Measurements from ENCODE around the gene NDEL1.

NDEL1 gene

DNA sequence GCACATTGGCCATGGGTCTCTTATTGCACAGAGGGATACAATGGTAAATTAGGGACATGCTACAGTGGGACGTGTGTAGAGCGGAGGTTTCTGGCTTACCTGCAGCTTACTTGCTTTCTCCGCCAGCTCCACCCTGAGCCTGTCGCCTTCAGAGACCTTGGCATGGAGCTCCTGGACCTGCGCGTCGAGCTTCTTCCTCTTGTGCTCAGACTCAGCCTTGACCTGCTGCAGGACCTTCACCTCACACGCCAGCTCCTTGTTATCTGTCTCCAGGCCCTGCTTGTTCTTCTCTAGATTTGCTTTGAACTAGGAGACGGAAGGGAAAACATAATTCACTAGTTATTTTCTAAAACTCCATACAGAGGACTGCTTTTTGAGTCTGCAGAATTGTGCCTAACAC lies 63.5 kb downstream of the NDEL1 start:
- TF ChIP-seq CREB1 (IDR thresholded peaks at IDR 0.05; ENCODE audit: low read depth) (no peak), ZBTB7A (IDR thresholded peaks at IDR 0.05; ENCODE audit: low read depth) (no peak)
- TF ChIP-seq, protein P1, sequence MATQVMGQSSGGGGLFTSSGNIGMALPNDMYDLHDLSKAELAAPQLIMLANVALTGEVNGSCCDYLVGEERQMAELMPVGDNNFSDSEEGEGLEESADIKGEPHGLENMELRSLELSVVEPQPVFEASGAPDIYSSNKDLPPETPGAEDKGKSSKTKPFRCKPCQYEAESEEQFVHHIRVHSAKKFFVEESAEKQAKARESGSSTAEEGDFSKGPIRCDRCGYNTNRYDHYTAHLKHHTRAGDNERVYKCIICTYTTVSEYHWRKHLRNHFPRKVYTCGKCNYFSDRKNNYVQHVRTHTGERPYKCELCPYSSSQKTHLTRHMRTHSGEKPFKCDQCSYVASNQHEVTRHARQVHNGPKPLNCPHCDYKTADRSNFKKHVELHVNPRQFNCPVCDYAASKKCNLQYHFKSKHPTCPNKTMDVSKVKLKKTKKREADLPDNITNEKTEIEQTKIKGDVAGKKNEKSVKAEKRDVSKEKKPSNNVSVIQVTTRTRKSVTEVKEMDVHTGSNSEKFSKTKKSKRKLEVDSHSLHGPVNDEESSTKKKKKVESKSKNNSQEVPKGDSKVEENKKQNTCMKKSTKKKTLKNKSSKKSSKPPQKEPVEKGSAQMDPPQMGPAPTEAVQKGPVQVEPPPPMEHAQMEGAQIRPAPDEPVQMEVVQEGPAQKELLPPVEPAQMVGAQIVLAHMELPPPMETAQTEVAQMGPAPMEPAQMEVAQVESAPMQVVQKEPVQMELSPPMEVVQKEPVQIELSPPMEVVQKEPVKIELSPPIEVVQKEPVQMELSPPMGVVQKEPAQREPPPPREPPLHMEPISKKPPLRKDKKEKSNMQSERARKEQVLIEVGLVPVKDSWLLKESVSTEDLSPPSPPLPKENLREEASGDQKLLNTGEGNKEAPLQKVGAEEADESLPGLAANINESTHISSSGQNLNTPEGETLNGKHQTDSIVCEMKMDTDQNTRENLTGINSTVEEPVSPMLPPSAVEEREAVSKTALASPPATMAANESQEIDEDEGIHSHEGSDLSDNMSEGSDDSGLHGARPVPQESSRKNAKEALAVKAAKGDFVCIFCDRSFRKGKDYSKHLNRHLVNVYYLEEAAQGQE (IDR thresholded peaks at IDR 0.05; ENCODE audit: low read depth): no peak
- TF ChIP-seq, protein P2, sequence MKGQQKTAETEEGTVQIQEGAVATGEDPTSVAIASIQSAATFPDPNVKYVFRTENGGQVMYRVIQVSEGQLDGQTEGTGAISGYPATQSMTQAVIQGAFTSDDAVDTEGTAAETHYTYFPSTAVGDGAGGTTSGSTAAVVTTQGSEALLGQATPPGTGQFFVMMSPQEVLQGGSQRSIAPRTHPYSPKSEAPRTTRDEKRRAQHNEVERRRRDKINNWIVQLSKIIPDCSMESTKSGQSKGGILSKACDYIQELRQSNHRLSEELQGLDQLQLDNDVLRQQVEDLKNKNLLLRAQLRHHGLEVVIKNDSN (IDR thresholded peaks at IDR 0.05): no peak

DNA sequence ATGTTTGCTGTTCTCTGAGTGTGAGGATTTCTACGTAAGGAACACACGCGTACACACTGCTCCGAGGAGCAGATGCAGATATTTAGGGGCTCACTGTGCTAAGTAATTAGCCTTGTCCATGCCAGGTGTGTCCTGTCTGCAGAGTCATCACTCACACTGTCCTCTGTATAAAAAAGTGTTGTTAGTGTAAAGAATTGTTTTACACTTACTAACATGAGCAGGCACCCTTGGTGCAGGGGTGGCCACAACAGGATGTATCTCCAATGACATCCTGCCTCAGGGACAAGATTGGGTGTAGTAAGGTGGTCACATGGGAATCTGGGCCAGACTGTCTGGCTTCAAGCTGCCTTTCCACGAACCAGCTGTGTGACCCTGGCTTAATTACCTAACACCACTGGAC lies 63.9 kb downstream of the NDEL1 start:
- TF ChIP-seq FOXM1 (IDR thresholded peaks at IDR 0.05; ENCODE audit: borderline replicate concordance, low read depth) (no peak), NFIC (IDR thresholded peaks at IDR 0.05) (no peak)

DNA sequence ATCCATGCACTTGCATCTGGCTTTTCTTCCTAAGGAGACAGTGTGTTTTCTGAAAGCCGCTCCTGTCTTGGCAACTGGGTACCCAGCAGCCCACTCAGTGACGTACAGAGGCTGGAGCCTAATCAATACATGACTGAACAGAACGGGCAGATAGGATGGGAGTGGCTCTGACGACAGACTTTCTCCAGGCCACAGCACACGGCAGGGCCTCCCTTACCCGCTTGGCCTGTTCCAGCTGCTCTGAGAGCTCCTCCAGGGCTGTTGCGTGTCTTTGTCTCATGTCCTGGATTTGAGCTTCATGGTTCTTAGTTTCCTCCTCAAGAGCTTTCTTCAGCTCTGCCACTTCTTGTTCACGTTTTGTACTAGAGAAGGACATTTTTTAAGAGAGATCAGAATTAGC lies 64.9 kb downstream of the NDEL1 start:
- TF ChIP-seq EP300 (IDR thresholded peaks at IDR 0.05; ENCODE audit: borderline replicate concordance) (no peak), EGR1 (IDR thresholded peaks at IDR 0.05) (no peak), CREB1 (IDR thresholded peaks at IDR 0.05; ENCODE audit: low read depth) (no peak), NFIC (IDR thresholded peaks at IDR 0.05) (no peak), TCF12 (IDR thresholded peaks at IDR 0.05; ENCODE audit: low read depth) (no peak)

DNA sequence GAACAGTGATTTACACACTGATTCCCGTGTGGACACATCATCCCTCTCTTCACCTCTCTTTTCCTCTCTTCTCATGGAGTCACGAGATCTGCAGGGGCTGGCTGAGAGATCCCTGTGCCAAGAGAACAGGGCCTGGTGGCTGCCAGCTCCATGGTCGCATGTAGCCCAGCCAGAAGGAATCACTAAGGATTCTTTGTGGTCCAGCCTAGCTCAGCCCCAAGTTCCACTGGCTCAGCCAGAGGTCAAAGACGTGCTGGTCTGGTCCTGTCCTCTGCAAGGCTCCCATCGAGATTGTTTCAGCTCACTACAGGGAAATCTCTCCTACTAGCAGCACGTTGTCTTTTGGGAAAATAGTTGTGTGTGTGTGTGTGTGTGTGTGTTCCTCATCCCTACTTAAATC lies 66.4 kb downstream of the NDEL1 start:
- TF ChIP-seq TEAD4 (IDR thresholded peaks at IDR 0.05) (no peak), TAF1 (IDR thresholded peaks at IDR 0.05; ENCODE audit: low read depth) (no peak), FOXM1 (IDR thresholded peaks at IDR 0.05; ENCODE audit: borderline replicate concordance, low read depth) (no peak), EGR1 (IDR thresholded peaks at IDR 0.05) (no peak), RAD21 (IDR thresholded peaks at IDR 0.05; ENCODE audit: low read depth) (no peak), NFIC (IDR thresholded peaks at IDR 0.05) (no peak), YY1 (IDR thresholded peaks at IDR 0.05; ENCODE audit: low read depth) (no peak), CEBPB (IDR thresholded peaks at IDR 0.05) (no peak), CREB1 (IDR thresholded peaks at IDR 0.05; ENCODE audit: low read depth) (no peak), EP300 (IDR thresholded peaks at IDR 0.05; ENCODE audit: borderline replicate concordance) (no peak), TCF12 (IDR thresholded peaks at IDR 0.05; ENCODE audit: low read depth) (no peak), ZBTB7A (IDR thresholded peaks at IDR 0.05; ENCODE audit: low read depth) (no peak)
- TF ChIP-seq, protein P2 (IDR thresholded peaks at IDR 0.05): no peak
- TF ChIP-seq, protein P1 (IDR thresholded peaks at IDR 0.05; ENCODE audit: low read depth): no peak
- TF ChIP-seq, protein P3, sequence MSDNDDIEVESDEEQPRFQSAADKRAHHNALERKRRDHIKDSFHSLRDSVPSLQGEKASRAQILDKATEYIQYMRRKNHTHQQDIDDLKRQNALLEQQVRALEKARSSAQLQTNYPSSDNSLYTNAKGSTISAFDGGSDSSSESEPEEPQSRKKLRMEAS (IDR thresholded peaks at IDR 0.05): no peak

DNA sequence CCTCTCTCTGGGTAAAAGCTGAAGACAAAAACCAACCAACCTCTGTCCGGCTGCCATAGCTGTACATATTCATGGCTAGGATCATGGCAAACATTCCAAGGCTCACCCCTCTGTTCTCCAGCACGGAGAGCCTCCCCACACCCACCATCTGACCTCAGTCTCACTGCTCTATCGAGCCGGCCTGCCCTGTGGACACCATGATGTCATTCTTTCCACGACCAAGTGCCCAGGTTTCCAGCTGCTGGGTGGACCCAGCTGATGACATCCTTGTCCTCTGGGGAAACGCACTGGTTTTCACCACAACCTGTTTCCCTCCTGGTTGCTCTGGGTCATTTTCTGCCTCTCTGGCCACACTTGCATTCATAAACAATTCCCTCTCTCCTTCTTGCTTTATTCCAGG lies 67.7 kb downstream of the NDEL1 start:
- no peak for TF ChIP-seq TAF1 (IDR thresholded peaks at IDR 0.05; ENCODE audit: low read depth)
- TF ChIP-seq, protein P1 (IDR thresholded peaks at IDR 0.05; ENCODE audit: low read depth): no peak
- no peak for TF ChIP-seq EGR1 (IDR thresholded peaks at IDR 0.05)
- TF ChIP-seq, protein P3 (IDR thresholded peaks at IDR 0.05): no peak
- TF ChIP-seq TCF12 (IDR thresholded peaks at IDR 0.05; ENCODE audit: low read depth): no peak
- TF ChIP-seq YY1 (IDR thresholded peaks at IDR 0.05; ENCODE audit: low read depth): no peak
- TF ChIP-seq CREB1 (IDR thresholded peaks at IDR 0.05; ENCODE audit: low read depth): no peak
- TF ChIP-seq TEAD4 (IDR thresholded peaks at IDR 0.05): no peak
- no peak for TF ChIP-seq RAD21 (IDR thresholded peaks at IDR 0.05; ENCODE audit: low read depth)
- TF ChIP-seq EP300 (IDR thresholded peaks at IDR 0.05; ENCODE audit: borderline replicate concordance): no peak
- TF ChIP-seq NFIC (IDR thresholded peaks at IDR 0.05): no peak
- TF ChIP-seq CEBPB (IDR thresholded peaks at IDR 0.05): no peak
- TF ChIP-seq, protein P2 (IDR thresholded peaks at IDR 0.05): no peak
- TF ChIP-seq ZBTB7A (IDR thresholded peaks at IDR 0.05; ENCODE audit: low read depth): no peak
- TF ChIP-seq FOXM1 (IDR thresholded peaks at IDR 0.05; ENCODE audit: borderline replicate concordance, low read depth): no peak

Measured in Ishikawa (cell line).